ENCODE results near the gene SPTLC2. TPM values are rescaled to one million over a fixed set of nuclear protein-coding genes. Genes with fewer than 3 reads are reported as not detected.
A peak's percentile ranks its signal among the peaks of the same experiment; 100 is the strongest.

The SPTLC2 gene
- total RNA-seq, 1 experiment from 2014 or later: 32.6 TPM

DNA sequence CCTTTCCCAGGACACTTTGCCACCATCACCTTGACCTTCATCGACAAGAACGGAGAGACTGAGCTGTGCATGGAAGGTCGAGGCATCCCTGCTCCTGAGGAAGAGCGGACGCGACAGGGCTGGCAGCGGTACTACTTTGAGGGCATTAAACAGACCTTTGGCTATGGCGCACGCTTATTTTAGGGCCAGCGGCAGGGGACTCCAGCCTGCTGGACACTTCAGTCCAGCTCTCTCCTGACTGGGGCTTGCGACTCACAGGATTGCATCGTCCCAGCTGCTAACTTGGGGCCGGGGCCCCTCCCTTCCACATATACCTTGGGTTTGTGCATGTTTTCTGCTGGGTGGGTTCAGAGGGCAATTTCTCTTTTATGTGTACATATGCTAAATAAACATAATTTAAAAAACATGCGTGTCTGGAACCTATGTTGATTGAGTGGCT, 147.4 kb downstream of the SPTLC2 start:
- WGBS (ENCODE audit: extremely low coverage, insufficient read length, low lambda C conversion rate): no CpG with 5 or more reads among the region's 14 CpGs
- Mint-ChIP-seq H3K4me1 (peaks cover 15 to 19% of the 10 kb centered on the region in 2 experiments), H3K9me3 (no peaks in the 10 kb centered on the region), H3K27me3 (ENCODE audit: low read depth) (no peaks in the 10 kb centered on the region; the same call in none of the 2 replicates), H3K36me3 (ENCODE audit: insufficient read depth in 1 of 3, low read depth in 3 of 3) (peaks cover 33 to 55% (median 45%) of the 10 kb centered on the region in 3 experiments), H3K27ac (peak overlapping the region in 2 of 3 experiments; percentile 6 to 80; a peak in 5 of 7 replicates), H3K4me3 (no peak overlapping the region)
- Histone ChIP-seq H3T11ph (ENCODE audit: low read length) (no peak overlapping the region), H2BK20ac (ENCODE audit: low read depth, low read length, poor library complexity, severe bottlenecking) (no peak overlapping the region), H2BK5ac (ENCODE audit: insufficient read length, low read length) (no peak overlapping the region), H3K4me1 (ENCODE audit: insufficient read depth, low read length) (peaks cover 8% of the 10 kb centered on the region; the same call in 1 of the 2 replicates), H3K79me1 (ENCODE audit: insufficient read depth, low read depth, low read length, poor library complexity, severe bottlenecking) (no peaks in the 10 kb centered on the region), H3K4ac (ENCODE audit: low read depth, low read length) (no peak overlapping the region), H4K20me1 (ENCODE audit: control insufficient read depth, insufficient read depth, insufficient read length) (no peaks in the 10 kb centered on the region), H3K27ac (ENCODE audit: insufficient read length, low read depth, low read length) (no peak overlapping the region), H3K23me2 (ENCODE audit: insufficient read length, low read depth, low read length, poor library complexity, severe bottlenecking) (no peaks in the 10 kb centered on the region), H3K27me3 (ENCODE audit: insufficient read depth, low read length) (no peaks in the 10 kb centered on the region), H3K18ac (ENCODE audit: insufficient read length, low read depth, low read length) (no peak overlapping the region), H2AK5ac (ENCODE audit: insufficient read length, low read length) (no peak overlapping the region), H3K56ac (ENCODE audit: insufficient read length, low read depth, low read length) (no peak overlapping the region), H2AFZ (ENCODE audit: low read length) (no peak overlapping the region), H2BK12ac (ENCODE audit: insufficient read length, low read depth, low read length) (no peak overlapping the region), H3K4me2 (ENCODE audit: insufficient read depth, insufficient read length, low read length) (no peak overlapping the region), H4K5ac (ENCODE audit: insufficient read length, low read depth, low read length) (no peak overlapping the region), H3K14ac (ENCODE audit: insufficient read depth, low read length) (no peak overlapping the region), H3K9ac (ENCODE audit: extremely low read depth, insufficient read length, low read length) (no peak overlapping the region), H3K79me2 (ENCODE audit: insufficient read depth, low read length) (no peaks in the 10 kb centered on the region), H2BK15ac (ENCODE audit: low read depth, low read length) (no peak overlapping the region), H3K23ac (ENCODE audit: insufficient read length, low read depth, low read length) (no peak overlapping the region), H4K91ac (ENCODE audit: insufficient read length, low read depth, low read length) (no peak overlapping the region), H2BK120ac (ENCODE audit: low read depth, low read length, poor library complexity, severe bottlenecking) (no peak overlapping the region), H3K9me3 (ENCODE audit: control insufficient read depth, low read depth, low read length) (no peaks in the 10 kb centered on the region), H4K8ac (replicated peaks; ENCODE audit: insufficient read length, low read depth, low read length) (no peak overlapping the region)
- no peak for TF ChIP-seq CTCF (conservative IDR thresholded peaks at IDR 0.05)
- no peak for DNase-seq
